ENCODE measurements around the gene PPP2R2B. TPM values are rescaled to one million over a fixed set of nuclear protein-coding genes. Genes with fewer than 3 reads are reported as not detected.

PPP2R2B gene
- total RNA-seq, 3 donors from 2014 or later (not counting 1 experiment from before 2014, with no cell fraction given): 44.9 to 68.3 (median 63.7) TPM

DNA sequence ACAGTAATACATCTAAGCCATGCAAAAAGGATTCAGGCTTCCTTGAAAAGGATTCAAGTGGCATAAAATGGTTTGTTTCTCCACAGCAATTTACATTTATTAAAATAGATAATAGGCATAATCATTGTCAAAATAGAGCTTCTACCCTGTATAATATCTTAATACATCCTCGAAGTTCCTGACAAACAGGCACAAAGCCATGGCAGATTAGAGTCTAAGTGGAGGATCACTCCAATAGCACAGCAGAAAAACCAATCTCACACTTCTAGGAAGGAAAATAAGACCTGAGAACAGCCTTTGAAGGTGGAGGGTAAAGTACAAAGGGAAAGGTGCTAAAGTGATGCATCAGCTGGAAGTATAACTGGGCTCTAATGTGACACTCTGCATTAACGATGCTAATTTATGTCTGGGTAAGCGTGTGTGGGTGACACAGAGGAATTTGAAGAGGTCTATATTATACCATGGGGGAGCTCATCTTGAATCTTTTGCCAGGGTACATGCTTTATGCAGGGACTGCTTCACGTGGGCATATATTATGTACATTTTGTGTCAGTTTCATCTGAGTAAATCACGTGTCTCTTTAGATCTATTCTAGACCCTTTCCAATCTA lies 28.8 kb downstream of the PPP2R2B start:
- Histone ChIP-seq H3K36me3 (ENCODE audit: control insufficient read depth, insufficient read depth, low read length) (no peaks in the 10 kb centered on the region), H3K27ac (ENCODE audit: low read length) (no peak overlapping the region), H3K27me3 (ENCODE audit: control insufficient read depth, insufficient read depth, low read length) (no peaks in the 10 kb centered on the region), H3K9me3 (ENCODE audit: control insufficient read depth, insufficient read depth, low read length) (no peaks in the 10 kb centered on the region), H3K4me1 (ENCODE audit: control insufficient read depth, insufficient read depth, low read length) (no peaks in the 10 kb centered on the region), H3K4me3 (ENCODE audit: low read length) (no peak overlapping the region)
- WGBS (ENCODE audit: insufficient coverage): 93% methylated on average over 4 of the region's 5 CpGs
- H3K27me3 Mint-ChIP-seq (ENCODE audit: low read depth in 2 of 2): no peaks in the 10 kb centered on the region
- no peak overlapping the region for H3K4me3 Mint-ChIP-seq
- no peaks in the 10 kb centered on the region for H3K9me3 Mint-ChIP-seq
- H3K36me3 Mint-ChIP-seq: no peaks in the 10 kb centered on the region
- peaks cover 11 to 39% of the 10 kb centered on the region in 2 donors for H3K4me1 Mint-ChIP-seq
- TF ChIP-seq, protein P1, sequence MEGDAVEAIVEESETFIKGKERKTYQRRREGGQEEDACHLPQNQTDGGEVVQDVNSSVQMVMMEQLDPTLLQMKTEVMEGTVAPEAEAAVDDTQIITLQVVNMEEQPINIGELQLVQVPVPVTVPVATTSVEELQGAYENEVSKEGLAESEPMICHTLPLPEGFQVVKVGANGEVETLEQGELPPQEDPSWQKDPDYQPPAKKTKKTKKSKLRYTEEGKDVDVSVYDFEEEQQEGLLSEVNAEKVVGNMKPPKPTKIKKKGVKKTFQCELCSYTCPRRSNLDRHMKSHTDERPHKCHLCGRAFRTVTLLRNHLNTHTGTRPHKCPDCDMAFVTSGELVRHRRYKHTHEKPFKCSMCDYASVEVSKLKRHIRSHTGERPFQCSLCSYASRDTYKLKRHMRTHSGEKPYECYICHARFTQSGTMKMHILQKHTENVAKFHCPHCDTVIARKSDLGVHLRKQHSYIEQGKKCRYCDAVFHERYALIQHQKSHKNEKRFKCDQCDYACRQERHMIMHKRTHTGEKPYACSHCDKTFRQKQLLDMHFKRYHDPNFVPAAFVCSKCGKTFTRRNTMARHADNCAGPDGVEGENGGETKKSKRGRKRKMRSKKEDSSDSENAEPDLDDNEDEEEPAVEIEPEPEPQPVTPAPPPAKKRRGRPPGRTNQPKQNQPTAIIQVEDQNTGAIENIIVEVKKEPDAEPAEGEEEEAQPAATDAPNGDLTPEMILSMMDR (IDR thresholded peaks at IDR 0.05): no peak
- no peak for DNase-seq
- no peak overlapping the region for H3K27ac Mint-ChIP-seq
- ATAC-seq: no peak
- intact Hi-C loops (cut with micrococcal nuclease): no loop called here

GRCh38 chr5:146848133-146848532 lies 30.4 kb downstream of the PPP2R2B start:
- Histone ChIP-seq H3K4me3 (ENCODE audit: low read length) (no peak overlapping the region), H3K36me3 (ENCODE audit: control insufficient read depth, insufficient read depth, low read length) (no peaks in the 10 kb centered on the region), H3K4me1 (ENCODE audit: control insufficient read depth, insufficient read depth, low read length) (no peaks in the 10 kb centered on the region), H3K27me3 (ENCODE audit: control insufficient read depth, insufficient read depth, low read length) (no peaks in the 10 kb centered on the region), H3K9me3 (ENCODE audit: control insufficient read depth, insufficient read depth, low read length) (no peaks in the 10 kb centered on the region), H3K27ac (ENCODE audit: low read length) (no peak overlapping the region)
- no peak overlapping the region for H3K4me3 Mint-ChIP-seq
- TF ChIP-seq, protein P1 (IDR thresholded peaks at IDR 0.05): no peak
- no peaks in the 10 kb centered on the region for H3K9me3 Mint-ChIP-seq
- no peak for ATAC-seq
- no peaks in the 10 kb centered on the region for H3K27me3 Mint-ChIP-seq (ENCODE audit: low read depth in 2 of 2)
- no peaks in the 10 kb centered on the region for H3K36me3 Mint-ChIP-seq
- no CpG with 5 or more reads among the region's 1 CpG for WGBS (ENCODE audit: insufficient coverage)
- peaks cover 0 to 44% of the 10 kb centered on the region in 2 donors for H3K4me1 Mint-ChIP-seq
- intact Hi-C loops (cut with micrococcal nuclease): no loop called here
- DNase-seq: no peak
- H3K27ac Mint-ChIP-seq: no peak overlapping the region

GRCh38 chr5:146840016-146840415 lies 38.5 kb downstream of the PPP2R2B start:
- H3K36me3 Mint-ChIP-seq: peaks cover 8% of the 10 kb centered on the region
- no peak overlapping the region for H3K27ac ChIP-seq (ENCODE audit: low read length)
- H3K4me1 ChIP-seq (ENCODE audit: control insufficient read depth, insufficient read depth, low read length): no peaks in the 10 kb centered on the region
- H3K36me3 ChIP-seq (ENCODE audit: control insufficient read depth, insufficient read depth, low read length): no peaks in the 10 kb centered on the region
- no peaks in the 10 kb centered on the region for H3K27me3 ChIP-seq (ENCODE audit: control insufficient read depth, insufficient read depth, low read length)
- ATAC-seq: no peak
- H3K9me3 Mint-ChIP-seq: peaks cover 0 to 3% of the 10 kb centered on the region in 2 donors
- DNase-seq: no peak
- no peak overlapping the region for H3K27ac Mint-ChIP-seq
- H3K4me3 Mint-ChIP-seq: no peak overlapping the region
- H3K27me3 Mint-ChIP-seq (ENCODE audit: low read depth in 2 of 2): no peaks in the 10 kb centered on the region
- WGBS (ENCODE audit: insufficient coverage): 82% methylated on average over 1 of the region's 2 CpGs
- H3K4me3 ChIP-seq (ENCODE audit: low read length): no peak overlapping the region
- intact Hi-C loops (cut with micrococcal nuclease): no loop called here
- peaks cover 22 to 33% of the 10 kb centered on the region in 2 donors for H3K4me1 Mint-ChIP-seq
- TF ChIP-seq, protein P1 (IDR thresholded peaks at IDR 0.05): no peak
- no peaks in the 10 kb centered on the region for H3K9me3 ChIP-seq (ENCODE audit: control insufficient read depth, insufficient read depth, low read length)

Measured in natural killer cell (primary cell).